Fibroblast of skin of scalp (primary cell): ENCODE measurements around the gene RCSD1.

Experiments
- DNase-seq: peaks from one replicate; pipeline ENCODE4 v3.0.0-alpha.2; 2013

RCSD1 gene

GRCh38 chr1:167669209-167670124 lies 39.4 kb downstream of the RCSD1 start:
- no peak for DNase-seq

- no peak for DNase-seq
Observed at GRCh38 chr1:167670563-167670962, 40.5 kb downstream of the RCSD1 start.

- no peak for DNase-seq
Observed at GRCh38 chr1:167671727-167672511, 41.9 kb downstream of the RCSD1 start.

- no peak for DNase-seq
Observed at GRCh38 chr1:167672831-167673230, 42.8 kb downstream of the RCSD1 start.

GRCh38 chr1:167673265-167673664 lies 43.2 kb downstream of the RCSD1 start:
- DNase-seq: no peak

GRCh38 chr1:167674156-167674555 lies 44.1 kb downstream of the RCSD1 start:
- DNase-seq: no peak

- no peak for DNase-seq
Observed at GRCh38 chr1:167675440-167675839, 45.4 kb downstream of the RCSD1 start.

- DNase-seq: no peak
Observed at GRCh38 chr1:167676205-167676915, 46.3 kb downstream of the RCSD1 start.

- DNase-seq: no peak
Observed at GRCh38 chr1:167676916-167677848, 47.1 kb downstream of the RCSD1 start.

GRCh38 chr1:167678422-167678821 lies 48.4 kb downstream of the RCSD1 start:
- no peak for DNase-seq

GRCh38 chr1:167678838-167679237 lies 48.8 kb downstream of the RCSD1 start:
- DNase-seq: no peak

- no peak for DNase-seq
Observed at GRCh38 chr1:167679714-167680113, 49.7 kb downstream of the RCSD1 start.

GRCh38 chr1:167681024-167681423 lies 51.0 kb downstream of the RCSD1 start:
- DNase-seq: no peak

GRCh38 chr1:167681451-167682098 lies 51.5 kb downstream of the RCSD1 start:
- DNase-seq: no peak

- no peak for DNase-seq
Observed at GRCh38 chr1:167683226-167683625, 53.2 kb downstream of the RCSD1 start.

- DNase-seq: peak; percentile 66
Observed at GRCh38 chr1:167683641-167684502, 53.8 kb downstream of the RCSD1 start.

- no peak for DNase-seq
Observed at GRCh38 chr1:167685844-167686243, 55.8 kb downstream of the RCSD1 start.

GRCh38 chr1:167687919-167688519 lies 58.0 kb downstream of the RCSD1 start:
- DNase-seq: peak; percentile 78

- DNase-seq: no peak
Observed at GRCh38 chr1:167689567-167689920, 59.5 kb downstream of the RCSD1 start.

- no peak for DNase-seq
Observed at GRCh38 chr1:167690053-167690452, 60.0 kb downstream of the RCSD1 start.
